IMR-90 (cell line): ENCODE measurements around the gene S100A3. TPM values are rescaled to one million over a fixed set of nuclear protein-coding genes. Genes with fewer than 3 reads are reported as not detected.

Source experiments
- ATAC-seq: fragments of 200-7000 bp; cut with Tn5 transposase; 2 replicates; pipeline ENCODE4 v1.9.1; 2020; ENCODE audit warnings: low read depth, mild to moderate bottlenecking, moderate library complexity
- BruUV-seq: library from RNA; stranded (reverse); fragments of 400-500 nt; replicated peaks from 2 replicates; lab custom pipeline; 2021; lab: Mats Ljungman, UMichigan
- CTCF ChIA-PET: fragments of 300-600 bp; formaldehyde crosslinking; extraction: SDS; loops from one replicate; lab custom pipeline; 2021; ENCODE audit warnings: antibody characterized with exemption; lab: Yijun Ruan, JAX
- POLR2A ChIA-PET: fragments of 300-600 bp; sonication (Branson Sonifier 250); formaldehyde crosslinking; loops from one replicate; lab custom pipeline; 2022; ENCODE audit warnings: antibody characterized with exemption; ENCODE audit not compliant: unreplicated experiment; lab: Charles Lee
- DNase-seq: peaks from one replicate; pipeline ENCODE4 v3.0.0; 2013
- H2AFZ ChIP-seq: replicated peaks from 2 replicates; pipeline ENCODE3; 2013; ENCODE audit warnings: low read length, mild to moderate bottlenecking; ENCODE audit not compliant: poor library complexity
- H2AK5ac ChIP-seq: 2 replicates; pipeline ENCODE4 v1.6.1; 2013; ENCODE audit warnings: low read depth, low read length, inconsistent platforms
- H2AK9ac ChIP-seq: replicated peaks from 2 replicates; pipeline ENCODE3; 2013; ENCODE audit warnings: mild to moderate bottlenecking, low read depth, low read length, moderate library complexity; ENCODE audit not compliant: poor library complexity
- H2BK120ac ChIP-seq: 2 replicates; pipeline ENCODE4 v1.6.1; 2013; ENCODE audit warnings: low read depth, low read length, inconsistent platforms
- H2BK15ac ChIP-seq: 3 replicates; pipeline ENCODE4 v1.6.1; 2013; ENCODE audit warnings: low read depth, low read length, inconsistent platforms
- H2BK20ac ChIP-seq: 2 replicates; pipeline ENCODE4 v1.6.1; 2013; ENCODE audit warnings: low read depth, mild to moderate bottlenecking, inconsistent platforms, low read length, moderate library complexity
- H2BK5ac ChIP-seq: 2 replicates; pipeline ENCODE4 v1.6.1; 2013; ENCODE audit warnings: mild to moderate bottlenecking, low read depth, low read length, inconsistent platforms; ENCODE audit not compliant: poor library complexity, severe bottlenecking
- H3K14ac ChIP-seq: replicated peaks from 2 replicates; pipeline ENCODE4 v1.6.1; 2013; ENCODE audit warnings: low read depth, low read length, inconsistent platforms
- H3K18ac ChIP-seq: 2 replicates; pipeline ENCODE4 v1.6.1; 2013; ENCODE audit warnings: low read depth, low read length, control low read depth
- H3K23ac ChIP-seq: 2 replicates; pipeline ENCODE4 v1.6.1; 2013; ENCODE audit warnings: low read depth, low read length, inconsistent platforms
- H3K27ac ChIP-seq: 2 replicates; pipeline ENCODE4 v1.5.1; 2013; ENCODE audit warnings: mild to moderate bottlenecking, control low read depth, low read length; ENCODE audit not compliant: insufficient read depth
- H3K27me3 ChIP-seq: 2 replicates; pipeline ENCODE4 v1.6.1; 2013; ENCODE audit warnings: low read length; ENCODE audit not compliant: control insufficient read depth, insufficient read depth
- H3K36me3 ChIP-seq: 2 replicates; pipeline ENCODE4 v1.6.1; 2013; ENCODE audit warnings: low read length, mixed read lengths; ENCODE audit not compliant: control insufficient read depth, insufficient read depth
- H3K4ac ChIP-seq: 2 replicates; pipeline ENCODE4 v1.6.1; 2013; ENCODE audit warnings: low read depth, low read length, inconsistent platforms
- H3K4me1 ChIP-seq: 2 replicates; pipeline ENCODE4 v1.6.1; 2013; ENCODE audit warnings: low read length, mixed read lengths; ENCODE audit not compliant: control insufficient read depth, insufficient read depth
- H3K4me2 ChIP-seq: 2 replicates; pipeline ENCODE4 v1.6.1; 2013; ENCODE audit warnings: low read depth, mild to moderate bottlenecking, control low read depth, low read length, moderate library complexity
- H3K4me3 ChIP-seq: 2 replicates; pipeline ENCODE4 v1.5.1; 2013; ENCODE audit warnings: low read depth, mild to moderate bottlenecking, control low read depth, low read length, moderate library complexity; ENCODE audit not compliant: insufficient read depth
- H3K56ac ChIP-seq: 2 replicates; pipeline ENCODE4 v1.6.1; 2013; ENCODE audit warnings: low read length, inconsistent platforms; ENCODE audit not compliant: insufficient read depth; ENCODE audit errors: extremely low read depth
- H3K79me1 ChIP-seq, 2 experiments: 2 replicates each; pipeline ENCODE4 v1.6.1; 2013; ENCODE audit warnings: low read length in 2 of 2, inconsistent platforms in 1 of 2, low read depth in 1 of 2
- H3K9ac ChIP-seq: 2 replicates; pipeline ENCODE4 v1.6.1; 2013; ENCODE audit warnings: low read depth, low read length, control low read depth
- H3K9me1 ChIP-seq: 2 replicates; pipeline ENCODE4 v1.6.1; 2013; ENCODE audit warnings: low read length, inconsistent platforms; ENCODE audit not compliant: insufficient read depth
- H3K9me3 ChIP-seq: 2 replicates; pipeline ENCODE4 v1.6.1; 2013; ENCODE audit warnings: low read length; ENCODE audit not compliant: control insufficient read depth, insufficient read depth
- H4K20me1 ChIP-seq: 2 replicates; pipeline ENCODE4 v1.6.1; 2013; ENCODE audit warnings: low read length, inconsistent platforms; ENCODE audit not compliant: insufficient read depth
- H4K5ac ChIP-seq: 2 replicates; pipeline ENCODE4 v1.6.1; 2013; ENCODE audit warnings: mild to moderate bottlenecking, low read depth, low read length, control low read depth
- H4K8ac ChIP-seq, 2 experiments: 2 replicates each; pipeline ENCODE4 v1.6.1; 2013; ENCODE audit warnings: low read depth in 2 of 2, low read length in 2 of 2, control low read depth in 1 of 2, inconsistent platforms in 1 of 2
- H4K91ac ChIP-seq: 2 replicates; pipeline ENCODE4 v1.6.1; 2013; ENCODE audit warnings: low read depth, low read length, inconsistent platforms; ENCODE audit not compliant: insufficient read depth
- ELK1 ChIP-seq: fragments of 150-350 bp; IDR thresholded peaks from 2 replicates; pipeline ENCODE4 v1.6.1; 2016; ENCODE audit warnings: low read depth, mild to moderate bottlenecking, low read length, moderate library complexity, borderline replicate concordance
- RFX5 ChIP-seq: IDR thresholded peaks from 2 replicates; pipeline ENCODE4 v1.8.0; 2012; ENCODE audit warnings: low read depth, mild to moderate bottlenecking, low read length, moderate library complexity
- WGBS, 2 experiments: methylation state at CpG; one replicate each; pipeline versions ENCODE4 v1.1.5 to v1.1.7; 2013; ENCODE audit warnings: missing lambda C conversion rate in 2 of 2; ENCODE audit not compliant: insufficient read length in 1 of 2; ENCODE audit errors: extremely low coverage in 2 of 2; 5-methylcytosine and 5-hydroxymethylcytosine counted together
- dilution Hi-C: fragments of 300-500 bp; cut with HindIII; formaldehyde crosslinking; loops from one replicate; pipeline ENCODE4 v1.14.3; 2018; ENCODE audit warnings: low sequenced_read_pairs; ENCODE audit not compliant: unreplicated experiment
- in situ Hi-C: fragments of 300-500 bp; cut with MboI; formaldehyde crosslinking; loops from 3 replicates; pipeline ENCODE4 v1.14.3; 2019; ENCODE audit warnings: low sequenced_read_pairs, inconsistent platforms, mixed read lengths
- intact Hi-C: fragments of 100-400 bp; cut with micrococcal nuclease; formaldehyde crosslinking; loops from 2 replicates; pipeline ENCODE4 v1.10.0; 2022
- polyA plus RNA-seq, 3 experiments: library from polyadenylated mRNA; depleted of rRNA; stranded (reverse); fragments of >200 nt; gene quantifications; 2 replicates each; pipeline ENCODE4 v1.2.3, GENCODE V29; 2012; ENCODE audit warnings: low replicate concordance in 1 of 3
- total RNA-seq: library from RNA; depleted of rRNA; stranded (reverse); fragments of >200 nt; gene quantifications from 2 replicates; pipeline ENCODE4 v1.2.3, GENCODE V29; 2012

S100A3 gene
- total and polyA plus RNA-seq, 2 of the 4 experiments (the other 2 are of a cell fraction), result 2.9 to 4.5 TPM

GRCh38 chr1:153540394-153541361 lies 8.4 kb downstream of the S100A3 start, which contains the start of gene S100A5:
TSS of gene S100A5 (minus strand) at chr1:153540934. CDS start at chr1:153540191, 743 bp downstream.
- H2BK5ac ChIP-seq, result peak within 1 kb of the TSS; percentile 27
- H3K9me3 ChIP-seq, result no peaks in the 10 kb centered on the region
- no peaks in the 10 kb centered on the region for H3K36me3 ChIP-seq
- peak within 1 kb of the TSS; percentile 8 to 89 for H4K8ac ChIP-seq
- H3K27ac ChIP-seq, result no peak within 1 kb of the TSS
- dilution Hi-C loops (no loop called here), in situ Hi-C loops (loop anchor here (25.0 kb wide), 1 partner anchor 422 kb away; the partner anchor contains the start of genes CREB3L4, CRTC2 and SLC39A1), intact Hi-C loops (no loop called here)
- WGBS, 2 experiments, result no CpG with 5 or more reads among the region's 11 CpGs
- no TSS peak for BruUV-seq
- no peak within 1 kb of the TSS for H3K56ac ChIP-seq
- H3K9ac ChIP-seq, result no peak within 1 kb of the TSS
- ChIA-PET POLR2A (interaction anchor here (1.4 kb wide), 1 partner anchor 26 kb away, joined by 5 read pairs; no protein-coding TSS in a partner anchor), CTCF (interaction anchor here (1.2 to 1.4 kb wide), 2 partner anchors 8 to 12 kb away, joined by 3 read pairs; no protein-coding TSS in a partner anchor)
- H3K18ac ChIP-seq, result no peak within 1 kb of the TSS
- H2AK9ac ChIP-seq, result peak within 1 kb of the TSS; percentile 97
- H2BK120ac ChIP-seq, result peak within 1 kb of the TSS; percentile 77
- H3K23ac ChIP-seq, result peak within 1 kb of the TSS; percentile 66; the same call in 1 of the 2 replicates
- H2AK5ac ChIP-seq, result peak within 1 kb of the TSS; percentile 94
- no peaks in the 10 kb centered on the region for H3K27me3 ChIP-seq
- peak within 1 kb of the TSS; percentile 85 for H2BK20ac ChIP-seq
- peak within 1 kb of the TSS; percentile 69; the same call in 2 of the 3 replicates for H2BK15ac ChIP-seq
- no peak within 1 kb of the TSS for H3K4me2 ChIP-seq
- H4K20me1 ChIP-seq, result no peaks in the 10 kb centered on the region
- peak within 1 kb of the TSS; percentile 73 for H3K14ac ChIP-seq
- peak within 1 kb of the TSS; percentile 77 for H4K91ac ChIP-seq
- peaks cover 5 to 38% of the 10 kb centered on the region in 2 experiments; a peak in 3 of 4 replicates for H3K79me1 ChIP-seq
- peaks cover 50% of the 10 kb centered on the region for H3K9me1 ChIP-seq
- H3K4me1 ChIP-seq, result peaks cover 33% of the 10 kb centered on the region
- ATAC-seq (no peak), DNase-seq (peak; percentile 55)
- peak within 1 kb of the TSS; percentile 83 for H3K4ac ChIP-seq
- TF ChIP-seq RFX5 (no peak), ELK1 (no peak)
- H3K4me3 ChIP-seq, result no peak within 1 kb of the TSS
- H4K5ac ChIP-seq, result peak within 1 kb of the TSS; percentile 44; the same call in 1 of the 2 replicates
- peak within 1 kb of the TSS; percentile 87 for H2AFZ ChIP-seq
